Measurements from ENCODE around the gene LINC00305.

DNA sequence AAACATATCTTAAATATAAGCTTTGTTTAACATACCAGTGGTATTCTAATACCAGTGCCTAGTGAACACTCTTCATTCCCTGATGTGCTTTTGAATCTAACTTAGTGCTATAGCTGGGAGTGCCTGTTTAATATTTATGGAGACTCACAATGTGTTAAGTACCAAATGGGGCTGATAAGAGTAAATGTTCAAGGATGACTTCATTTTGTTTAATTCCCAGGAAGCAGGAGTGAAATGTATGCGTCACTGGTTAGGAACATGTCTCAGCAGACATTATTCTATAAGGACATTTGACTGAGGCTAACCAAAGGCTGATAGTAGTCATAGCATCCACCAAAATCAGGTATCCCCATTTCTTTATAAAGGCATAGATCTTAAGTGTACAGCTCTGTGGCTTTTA lies 31.7 kb upstream of the LINC00305 start:
- TF ChIP-seq POLR2A (IDR thresholded peaks at IDR 0.05; ENCODE audit: low read depth, low read length) (no peak), POLR2AphosphoS5 (IDR thresholded peaks at IDR 0.05; ENCODE audit: low read depth, low read length) (no peak)
